GM10266 (cell line): ENCODE results near the gene WNT2.

Experiments used
- DNase-seq: peaks from one replicate; pipeline ENCODE4 v3.0.0; 2012; ENCODE audit errors: extremely low spot score
- TF ChIP-seq, protein P1 (sequence below): IDR thresholded peaks from 2 replicates; pipeline ENCODE4 v1.5.1; 2012; ENCODE audit warnings: mild to moderate bottlenecking, low read depth; ENCODE audit not compliant: control insufficient read depth, insufficient read depth; ENCODE audit errors: missing control alignments

Gene WNT2

DNA sequence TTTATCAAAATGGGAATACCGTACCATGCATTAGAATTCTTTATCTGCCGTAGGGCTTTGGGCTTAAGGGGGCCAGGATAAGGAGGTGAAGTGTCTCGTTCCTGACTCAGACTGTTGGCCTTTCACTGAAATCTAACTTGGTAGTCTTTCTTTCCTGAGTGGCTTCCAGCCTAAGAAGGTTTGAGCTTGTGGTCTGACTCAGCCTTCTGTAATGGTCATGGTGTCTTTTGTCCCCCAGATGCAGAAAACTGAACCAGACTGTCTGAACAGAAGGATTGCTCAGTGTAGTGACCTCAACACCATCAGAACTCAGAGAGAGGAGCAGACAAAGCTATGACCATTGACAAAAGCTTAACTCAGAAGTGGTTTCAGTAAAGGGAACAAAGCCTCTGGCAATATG, 39.5 kb downstream of the WNT2 start:
- no peak for DNase-seq
- TF ChIP-seq, protein P1, sequence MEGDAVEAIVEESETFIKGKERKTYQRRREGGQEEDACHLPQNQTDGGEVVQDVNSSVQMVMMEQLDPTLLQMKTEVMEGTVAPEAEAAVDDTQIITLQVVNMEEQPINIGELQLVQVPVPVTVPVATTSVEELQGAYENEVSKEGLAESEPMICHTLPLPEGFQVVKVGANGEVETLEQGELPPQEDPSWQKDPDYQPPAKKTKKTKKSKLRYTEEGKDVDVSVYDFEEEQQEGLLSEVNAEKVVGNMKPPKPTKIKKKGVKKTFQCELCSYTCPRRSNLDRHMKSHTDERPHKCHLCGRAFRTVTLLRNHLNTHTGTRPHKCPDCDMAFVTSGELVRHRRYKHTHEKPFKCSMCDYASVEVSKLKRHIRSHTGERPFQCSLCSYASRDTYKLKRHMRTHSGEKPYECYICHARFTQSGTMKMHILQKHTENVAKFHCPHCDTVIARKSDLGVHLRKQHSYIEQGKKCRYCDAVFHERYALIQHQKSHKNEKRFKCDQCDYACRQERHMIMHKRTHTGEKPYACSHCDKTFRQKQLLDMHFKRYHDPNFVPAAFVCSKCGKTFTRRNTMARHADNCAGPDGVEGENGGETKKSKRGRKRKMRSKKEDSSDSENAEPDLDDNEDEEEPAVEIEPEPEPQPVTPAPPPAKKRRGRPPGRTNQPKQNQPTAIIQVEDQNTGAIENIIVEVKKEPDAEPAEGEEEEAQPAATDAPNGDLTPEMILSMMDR, result no peak

DNA sequence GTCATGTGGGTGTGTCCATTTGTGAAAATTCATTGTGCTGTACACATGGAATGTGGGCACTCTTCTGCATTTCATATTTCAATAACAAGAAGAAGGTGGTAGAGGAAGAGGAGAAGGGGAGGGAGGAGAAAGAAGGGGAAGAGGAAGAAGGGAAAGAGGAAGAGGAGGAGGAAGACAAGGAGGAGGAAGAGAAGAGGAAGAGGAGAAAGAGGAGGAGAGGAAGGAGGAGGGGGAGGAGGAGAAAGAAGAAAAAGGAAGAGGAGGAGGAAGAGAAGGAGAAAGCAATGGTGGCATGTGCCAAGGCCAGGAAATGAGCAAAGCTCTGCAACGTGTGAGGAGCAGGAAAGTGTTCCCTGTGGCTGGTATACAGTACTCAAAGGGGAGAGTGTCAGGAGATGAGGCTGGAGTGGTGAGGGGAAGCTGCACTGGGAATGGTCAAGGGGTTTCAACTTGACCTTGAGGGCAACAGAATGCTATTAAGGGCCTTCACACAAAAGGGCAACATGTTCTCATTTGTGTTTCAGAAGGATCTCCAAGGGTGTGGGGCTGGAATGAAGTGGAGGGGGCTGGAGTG, 40.5 kb downstream of the WNT2 start:
- TF ChIP-seq, protein P1, result no peak
- no peak for DNase-seq

DNA sequence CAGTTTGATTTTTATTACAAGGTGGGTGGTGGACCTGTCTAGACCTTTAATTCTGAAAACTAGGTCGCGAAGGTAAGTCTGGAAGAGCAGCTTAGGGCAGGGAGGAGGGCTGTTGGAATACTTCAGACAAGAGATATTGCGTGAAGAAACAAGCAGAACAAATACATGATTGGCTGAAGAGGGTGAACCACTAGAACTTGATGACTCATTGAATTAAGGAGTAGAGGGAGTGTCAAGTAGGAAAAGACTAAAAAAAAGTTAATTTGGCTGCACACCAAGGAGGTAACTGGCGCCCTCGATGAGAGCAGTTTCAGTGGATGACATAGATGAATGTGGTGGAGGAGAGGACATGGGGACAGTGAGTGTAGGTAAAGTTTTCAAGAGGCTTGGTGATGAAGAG, 41.3 kb downstream of the WNT2 start:
- DNase-seq, result no peak
- TF ChIP-seq, protein P1, result no peak

DNA sequence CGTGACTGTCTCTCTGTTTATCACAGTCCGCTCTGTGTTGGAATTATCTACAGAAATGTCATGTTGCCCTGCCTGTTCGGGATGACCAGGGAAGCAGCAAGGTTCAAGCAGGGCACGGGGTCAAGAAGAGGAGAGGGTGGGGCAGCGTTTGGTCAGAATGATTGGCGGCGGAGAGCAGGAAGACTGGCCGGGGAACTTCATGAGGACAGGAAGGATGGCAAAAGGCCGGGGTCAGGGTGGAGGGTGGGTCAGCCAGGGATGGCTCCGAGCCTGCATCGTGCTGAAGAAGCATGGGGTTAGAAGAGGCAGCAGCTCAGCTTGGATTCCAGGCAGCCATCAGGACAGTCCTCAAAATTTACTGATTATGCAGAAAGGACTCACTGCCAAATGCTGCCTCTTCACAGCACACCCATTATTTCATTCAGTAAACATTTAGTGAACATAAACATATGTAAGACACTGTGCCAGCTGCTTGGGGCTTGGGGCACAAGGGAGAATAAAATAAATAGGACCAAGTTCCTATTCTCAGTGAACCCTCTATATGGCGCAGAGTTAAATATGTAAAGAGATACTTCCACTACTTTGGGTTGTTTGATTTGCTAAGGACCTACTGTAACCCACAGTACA, 42.8 kb downstream of the WNT2 start:
- TF ChIP-seq, protein P1, result no peak
- DNase-seq, result no peak

DNA sequence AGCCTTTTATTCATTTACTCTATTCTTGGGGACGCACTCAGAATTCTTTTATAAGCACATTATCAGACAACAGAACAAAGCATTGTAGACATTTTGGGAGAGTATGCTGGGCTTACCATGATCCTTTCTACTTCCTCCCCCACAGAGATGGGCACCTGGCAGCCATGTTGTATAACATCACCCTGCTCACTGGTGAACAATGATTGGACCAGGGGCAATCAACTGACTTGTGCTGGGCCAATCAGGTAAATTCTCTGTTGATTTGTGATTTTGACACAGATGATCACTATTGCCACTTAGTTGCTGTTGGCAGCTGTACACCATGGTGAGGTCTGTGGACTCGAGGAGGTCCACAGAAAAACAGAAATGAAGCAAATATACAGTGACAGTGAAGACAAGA, 43.7 kb downstream of the WNT2 start:
- TF ChIP-seq, protein P1, result no peak
- DNase-seq, result no peak

DNA sequence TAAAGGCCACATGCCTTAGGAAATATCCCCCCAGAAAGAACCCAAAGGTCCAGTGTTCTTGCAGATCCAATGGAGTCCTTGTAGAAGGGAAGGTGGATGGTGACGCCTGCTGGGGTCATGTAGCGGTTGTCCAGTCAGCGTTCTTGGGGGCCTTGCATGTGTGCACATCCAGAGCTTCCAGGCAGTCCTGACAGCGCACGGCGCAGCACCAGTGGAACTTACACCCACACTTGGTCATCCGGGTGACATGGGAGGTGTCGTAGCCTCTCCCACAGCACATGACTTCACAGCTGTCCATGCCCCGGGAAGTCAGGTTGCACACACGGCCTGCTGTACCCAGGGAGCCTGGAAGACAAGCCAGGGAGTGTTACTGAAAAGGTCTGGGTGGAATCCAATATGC, 44.8 kb downstream of the WNT2 start:
- DNase-seq, result no peak
- TF ChIP-seq, protein P1, result no peak

DNA sequence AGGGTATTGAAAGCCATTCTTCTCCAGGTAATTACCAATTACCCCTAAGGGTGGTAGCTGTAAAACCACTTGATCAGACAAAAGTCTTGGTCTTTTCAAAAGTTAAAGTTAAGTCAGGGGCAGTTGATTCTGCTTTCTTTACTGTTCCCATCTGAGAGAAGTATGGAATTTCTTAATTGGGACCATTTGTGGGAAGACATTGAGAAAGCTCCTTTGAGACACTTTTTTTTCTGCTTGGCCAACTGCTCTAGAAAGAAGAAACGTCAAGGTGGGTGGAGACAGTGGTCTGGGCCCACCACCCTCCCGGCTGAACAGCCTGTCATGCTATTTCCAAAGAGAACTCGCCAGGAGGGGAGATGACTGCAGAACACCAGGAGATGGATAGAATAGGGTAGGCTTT, 45.3 kb downstream of the WNT2 start:
- TF ChIP-seq, protein P1, result no peak
- no peak for DNase-seq
